ENCODE measurements around the gene LSP1. TPM values are rescaled to one million over a fixed set of nuclear protein-coding genes. Genes with fewer than 3 reads are reported as not detected.

Gene LSP1
- total and polyA plus RNA-seq, 5 donors, result 7.6 to 18.3 (median 13.8) TPM

DNA sequence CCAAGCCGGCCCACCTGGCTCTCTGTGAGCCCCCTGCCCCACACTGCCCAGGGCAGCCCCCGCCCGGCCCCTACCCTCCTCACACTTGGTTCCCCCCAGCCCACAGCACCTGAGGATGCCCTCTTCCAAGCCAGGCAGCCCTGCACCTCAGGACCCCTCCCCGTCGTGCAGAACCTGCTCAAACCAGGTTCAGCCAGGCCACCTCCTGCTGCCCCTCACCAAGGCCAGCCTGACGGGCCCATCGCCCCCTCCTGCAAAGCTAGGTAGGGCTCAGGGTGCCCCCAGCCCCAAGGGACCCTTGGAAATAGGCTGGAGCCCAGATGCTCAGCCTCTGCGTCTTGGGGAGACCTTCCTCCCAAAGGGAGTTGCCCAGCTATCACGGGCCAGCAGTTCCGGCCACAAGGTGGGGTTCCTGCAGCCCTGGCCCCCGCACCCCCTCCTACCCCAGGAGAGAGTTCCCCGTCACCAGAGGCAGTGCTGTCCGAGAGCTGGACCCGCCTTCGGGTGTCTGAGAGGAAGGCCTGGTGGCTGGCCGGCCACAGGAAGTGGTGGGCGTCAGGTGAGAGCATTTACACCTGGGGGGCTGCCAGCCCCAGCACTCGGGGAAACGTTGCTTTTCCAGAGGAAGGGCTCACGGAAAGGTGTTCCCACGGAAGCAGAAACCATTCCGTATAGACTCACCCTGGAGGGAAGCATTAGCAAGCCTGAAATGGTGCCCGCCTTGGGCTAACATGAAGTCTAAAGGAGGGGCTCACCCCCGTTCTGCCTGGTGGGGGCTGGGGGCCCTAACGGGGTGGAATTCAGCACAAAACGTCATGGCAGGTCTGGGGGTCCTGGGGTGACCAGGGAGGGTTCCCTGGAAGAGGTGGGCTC is 21.3 kb upstream of the LSP1 start:
- intact Hi-C loops (cut with DNase I), result loop anchor here (2.0 to 10.0 kb wide), 5 partner anchors 137 to 323 kb away; no protein-coding TSS in a partner anchor
- WGBS, result 70% methylated on average over 26 of the region's 26 CpGs
- peak in 1 of 3 donors; percentile 37 for DNase-seq

GRCh38 chr11:1832211-1832919 is 20.5 kb upstream of the LSP1 start:
- ATAC-seq, result peak; percentile 65 to 71
- peak; percentile 56 to 85 (median 84) for DNase-seq
- no peaks in the 10 kb centered on the region for H3K27me3 ChIP-seq (ENCODE audit: control insufficient read depth, insufficient read depth)

More for the DNA sequence above, 21.3 kb upstream of the LSP1 start:
- peaks cover 2% of the 10 kb centered on the region for H3K4me1 ChIP-seq (ENCODE audit: control insufficient read depth, insufficient read depth, low read length)
- no peak overlapping the region for H3K27ac ChIP-seq (ENCODE audit: low read length)
- no peak overlapping the region for H3K4me3 ChIP-seq (ENCODE audit: low read length)
- no peaks in the 10 kb centered on the region for H3K27me3 ChIP-seq (ENCODE audit: control insufficient read depth, insufficient read depth)
- no peaks in the 10 kb centered on the region for H3K9me3 ChIP-seq (ENCODE audit: control insufficient read depth, low read length)
- no peak for ATAC-seq

GRCh38 chr11:1832920-1833295 is 20.0 kb upstream of the LSP1 start:
- Histone ChIP-seq H3K4me1 (ENCODE audit: control insufficient read depth, insufficient read depth, low read length) (no peaks in the 10 kb centered on the region), H3K9me3 (ENCODE audit: control insufficient read depth, low read length) (no peaks in the 10 kb centered on the region), H3K27me3 (ENCODE audit: control insufficient read depth, insufficient read depth) (no peaks in the 10 kb centered on the region), H3K4me3 (ENCODE audit: low read length) (no peak overlapping the region), H3K27ac (ENCODE audit: low read length) (no peak overlapping the region)
- ATAC-seq, result no peak
- 63% methylated on average over 17 of the region's 17 CpGs for WGBS
- DNase-seq, result peak in 1 of 3 donors; percentile 42
- intact Hi-C loops (cut with DNase I), result loop anchor here (2.0 to 10.0 kb wide), 5 partner anchors 138 to 322 kb away; no protein-coding TSS in a partner anchor

More at GRCh38 chr11:1832211-1832919, 20.5 kb upstream of the LSP1 start:
- H3K4me3 ChIP-seq (ENCODE audit: low read length), result no peak overlapping the region
- peaks cover 2% of the 10 kb centered on the region for H3K4me1 ChIP-seq (ENCODE audit: control insufficient read depth, insufficient read depth, low read length)
- intact Hi-C loops (cut with DNase I), result loop anchor here (2.0 to 10.0 kb wide), 5 partner anchors 138 to 322 kb away; no protein-coding TSS in a partner anchor
- no peaks in the 10 kb centered on the region for H3K9me3 ChIP-seq (ENCODE audit: control insufficient read depth, low read length)
- H3K27ac ChIP-seq (ENCODE audit: low read length), result no peak overlapping the region
- 16% methylated on average over 40 of the region's 40 CpGs for WGBS

- H3K4me1 ChIP-seq (ENCODE audit: control insufficient read depth, insufficient read depth, low read length), result no peaks in the 10 kb centered on the region
- no peak overlapping the region for H3K27ac ChIP-seq (ENCODE audit: low read length)
- ATAC-seq (peak in 1 of 2 donors; percentile 4), DNase-seq (peak in 2 of 3 donors; percentile 7 to 46)
- H3K4me3 ChIP-seq (ENCODE audit: low read length), result no peak overlapping the region
- intact Hi-C loops (cut with DNase I), result loop anchor here in 2 of 4 donors (5.0 to 10.0 kb wide), 3 partner anchors 142 to 321 kb away; no protein-coding TSS in a partner anchor
- no peaks in the 10 kb centered on the region for H3K9me3 ChIP-seq (ENCODE audit: control insufficient read depth, low read length)
- H3K27me3 ChIP-seq (ENCODE audit: control insufficient read depth, insufficient read depth), result no peaks in the 10 kb centered on the region
- WGBS, result 91% methylated on average over 14 of the region's 14 CpGs
These were observed 18.7 kb upstream of the LSP1 start for GRCh38 chr11:1834062-1834610.

- ATAC-seq, result no peak
- H3K27me3 ChIP-seq (ENCODE audit: control insufficient read depth, insufficient read depth), result no peaks in the 10 kb centered on the region
- no peak within 1 kb of the TSS for H3K4me3 ChIP-seq (ENCODE audit: low read length)
- H3K4me1 ChIP-seq (ENCODE audit: control insufficient read depth, insufficient read depth, low read length), result no peaks in the 10 kb centered on the region
- intact Hi-C loops (cut with DNase I), result loop anchor here (5.0 to 10.0 kb wide), 4 partner anchors 143 to 320 kb away; no protein-coding TSS in a partner anchor
- H3K27ac ChIP-seq (ENCODE audit: low read length), result no peak within 1 kb of the TSS
- H3K9me3 ChIP-seq (ENCODE audit: control insufficient read depth, low read length), result no peaks in the 10 kb centered on the region
- WGBS, result 85% methylated on average over 26 of the region's 26 CpGs
- DNase-seq, result peak; percentile 14 to 52 (median 29)
These were observed 17.9 kb upstream of the LSP1 start, which contains the start of gene SYT8 for GRCh38 chr11:1834779-1835670. TSS of gene SYT8 (plus strand) at chr11:1834990. CDS start at chr11:1835106, 116 bp downstream.

DNA sequence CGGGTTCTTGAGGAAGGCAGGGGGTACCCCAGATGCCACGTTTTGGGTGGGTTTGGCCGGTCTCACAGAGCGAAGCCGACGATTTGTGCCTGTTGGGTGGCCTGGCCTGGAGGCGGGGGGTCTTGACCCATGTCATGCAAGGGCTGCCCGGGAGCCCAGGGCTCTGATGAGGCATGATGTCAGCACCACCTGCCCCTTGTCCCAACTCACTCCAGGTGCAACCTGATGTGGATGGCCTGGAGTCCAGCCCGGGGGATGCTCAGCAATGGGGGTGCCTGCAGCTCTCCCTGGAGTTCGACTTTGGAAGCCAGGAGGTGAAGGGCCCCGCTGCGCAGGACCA is 17.2 kb upstream of the LSP1 start:
- peak in 1 of 3 donors; percentile 8 for DNase-seq
- H3K27ac ChIP-seq (ENCODE audit: low read length), result no peak overlapping the region
- ATAC-seq, result no peak
- 91% methylated on average over 12 of the region's 12 CpGs for WGBS
- intact Hi-C loops (cut with DNase I), result loop anchor here (2.0 to 10.0 kb wide), 4 partner anchors 183 to 319 kb away; no protein-coding TSS in a partner anchor
- no peaks in the 10 kb centered on the region for H3K4me1 ChIP-seq (ENCODE audit: control insufficient read depth, insufficient read depth, low read length)
- H3K9me3 ChIP-seq (ENCODE audit: control insufficient read depth, low read length), result no peaks in the 10 kb centered on the region
- H3K4me3 ChIP-seq (ENCODE audit: low read length), result no peak overlapping the region
- H3K27me3 ChIP-seq (ENCODE audit: control insufficient read depth, insufficient read depth), result no peaks in the 10 kb centered on the region

GRCh38 chr11:1836011-1836945 is 16.6 kb upstream of the LSP1 start:
- no peak for ATAC-seq
- WGBS, result 89% methylated on average over 43 of the region's 43 CpGs
- intact Hi-C loops (cut with DNase I), result loop anchor here (2.0 to 10.0 kb wide), 4 partner anchors 184 to 319 kb away; no protein-coding TSS in a partner anchor
- Histone ChIP-seq H3K4me1 (ENCODE audit: control insufficient read depth, insufficient read depth, low read length) (no peaks in the 10 kb centered on the region), H3K9me3 (ENCODE audit: control insufficient read depth, low read length) (no peaks in the 10 kb centered on the region), H3K4me3 (ENCODE audit: low read length) (no peak overlapping the region), H3K27ac (ENCODE audit: low read length) (no peak overlapping the region), H3K27me3 (ENCODE audit: control insufficient read depth, insufficient read depth) (no peaks in the 10 kb centered on the region)
- peak; percentile 11 to 64 (median 49) for DNase-seq

DNA sequence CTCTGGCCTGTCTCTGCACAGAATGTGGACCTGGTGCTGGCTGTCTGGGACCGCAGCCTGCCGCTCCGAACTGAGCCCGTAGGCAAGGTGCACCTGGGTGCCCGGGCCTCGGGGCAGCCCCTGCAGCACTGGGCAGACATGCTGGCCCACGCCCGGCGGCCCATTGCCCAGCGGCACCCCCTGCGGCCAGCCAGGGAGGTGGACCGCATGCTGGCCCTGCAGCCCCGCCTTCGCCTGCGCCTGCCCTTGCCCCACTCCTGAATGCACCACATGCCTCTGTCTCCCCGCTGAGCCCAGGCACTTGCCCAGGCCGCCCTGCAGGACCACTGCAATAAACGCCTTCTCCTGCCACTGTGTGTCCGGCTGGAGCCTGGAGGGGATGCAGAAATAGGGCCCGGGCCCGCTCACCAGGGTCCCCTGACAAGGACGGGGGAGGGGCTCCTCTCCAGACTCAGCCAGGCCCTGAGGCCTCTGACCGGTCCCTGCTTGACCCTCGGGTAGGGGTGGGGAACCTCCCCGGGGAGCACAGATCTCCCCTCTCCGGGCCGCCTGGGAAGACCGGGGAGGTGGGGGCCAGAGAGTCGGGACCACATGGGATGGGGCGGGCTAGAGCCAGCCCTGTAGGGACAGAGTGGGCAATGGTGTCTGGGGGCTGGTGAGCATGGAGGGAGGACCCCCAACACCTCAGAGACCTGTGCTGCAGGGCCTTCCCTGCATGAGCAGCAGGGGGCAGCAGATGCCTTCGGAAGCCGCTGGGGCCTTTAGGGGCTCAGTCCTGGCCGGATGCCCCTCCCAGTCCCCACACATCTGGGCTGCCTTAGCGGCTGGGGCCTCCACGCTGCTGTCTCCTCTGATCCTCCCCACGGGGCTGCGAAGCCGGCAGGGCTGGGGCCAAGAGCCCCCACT is 15.5 kb upstream of the LSP1 start:
- no peak overlapping the region for H3K27ac ChIP-seq (ENCODE audit: low read length)
- intact Hi-C loops (cut with DNase I), result loop anchor here (2.0 to 10.0 kb wide), 4 partner anchors 185 to 317 kb away; no protein-coding TSS in a partner anchor
- no peaks in the 10 kb centered on the region for H3K27me3 ChIP-seq (ENCODE audit: control insufficient read depth, insufficient read depth)
- DNase-seq (peak; percentile 73 to 89 (median 89)), ATAC-seq (peak; percentile 32 to 55)
- H3K4me3 ChIP-seq (ENCODE audit: low read length), result no peak overlapping the region
- H3K9me3 ChIP-seq (ENCODE audit: control insufficient read depth, low read length), result no peaks in the 10 kb centered on the region
- no peaks in the 10 kb centered on the region for H3K4me1 ChIP-seq (ENCODE audit: control insufficient read depth, insufficient read depth, low read length)
- 49% methylated on average over 38 of the region's 38 CpGs for WGBS

Measured in right cardiac atrium (tissue), 5 donors.